Activated T-cell treated with anti-CD3 and anti-CD28 coated beads, Interleukin-2, amount 50 U/mL, for 48 hours (primary cell): Measurements from ENCODE around the gene ASPRV1.
"Not testable (repeated sequence)": the region's sequence is repeated elsewhere in the genome, so short reads cannot be mapped to it uniquely, and the experiment has no call there.

Experiments
- DNase-seq, 2 experiments: peaks; one replicate each; pipeline ENCODE4 v3.0.0-alpha.2; 2020

Gene ASPRV1

DNA sequence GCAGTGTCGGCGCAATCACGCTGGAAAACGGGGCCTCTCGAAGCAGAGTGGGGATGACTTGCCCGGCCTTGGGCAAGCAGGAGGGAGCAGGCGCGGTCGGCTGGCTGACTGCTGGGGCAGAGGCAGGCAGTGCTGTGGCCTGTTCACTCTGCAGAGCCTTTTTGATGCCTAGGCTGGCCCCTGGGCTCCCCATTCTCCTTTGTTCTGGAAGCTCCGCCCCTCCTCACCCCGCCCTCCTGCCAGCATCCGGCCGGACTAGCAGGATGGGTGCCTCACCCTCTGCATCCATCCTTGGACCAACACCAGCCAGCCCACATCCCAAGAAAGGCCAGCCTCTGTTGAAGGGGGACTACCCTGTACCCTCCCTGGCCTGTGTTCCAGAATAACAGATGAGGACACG, at the start of gene ASPRV1:
Gene ASPRV1, minus strand, starts transcription at position 136 of the 400 bp plus-strand sequence. CDS start 195 bp downstream, outside the sequence.
- DNase-seq = no peak

DNA sequence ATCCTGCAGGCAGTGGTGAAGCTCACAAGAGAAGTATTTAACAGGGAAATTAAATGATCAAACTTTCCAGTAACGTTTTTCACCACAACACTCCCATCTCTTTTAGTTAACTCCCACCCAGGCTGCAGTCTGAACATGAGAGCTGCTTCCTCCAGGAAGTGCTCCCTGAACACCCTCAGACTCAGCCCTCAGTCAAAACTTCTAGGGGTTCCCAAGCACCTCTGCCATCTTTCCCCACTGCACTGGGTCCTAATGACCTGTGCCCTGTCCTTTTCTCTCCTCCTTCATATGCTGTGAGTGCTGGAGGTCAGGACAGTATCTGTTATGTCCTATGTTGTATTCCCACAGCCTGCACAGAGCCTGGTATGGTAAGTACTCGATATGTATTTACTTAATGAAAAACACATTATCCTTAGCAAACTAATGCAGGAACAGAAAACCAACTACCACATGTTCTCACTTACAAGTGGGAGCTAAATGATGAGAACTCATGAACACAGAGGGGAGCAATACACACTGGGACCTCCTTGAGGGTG, 49.2 kb upstream of the ASPRV1 start:
- peak in 1 of 2 experiments; percentile 10 for DNase-seq

DNA sequence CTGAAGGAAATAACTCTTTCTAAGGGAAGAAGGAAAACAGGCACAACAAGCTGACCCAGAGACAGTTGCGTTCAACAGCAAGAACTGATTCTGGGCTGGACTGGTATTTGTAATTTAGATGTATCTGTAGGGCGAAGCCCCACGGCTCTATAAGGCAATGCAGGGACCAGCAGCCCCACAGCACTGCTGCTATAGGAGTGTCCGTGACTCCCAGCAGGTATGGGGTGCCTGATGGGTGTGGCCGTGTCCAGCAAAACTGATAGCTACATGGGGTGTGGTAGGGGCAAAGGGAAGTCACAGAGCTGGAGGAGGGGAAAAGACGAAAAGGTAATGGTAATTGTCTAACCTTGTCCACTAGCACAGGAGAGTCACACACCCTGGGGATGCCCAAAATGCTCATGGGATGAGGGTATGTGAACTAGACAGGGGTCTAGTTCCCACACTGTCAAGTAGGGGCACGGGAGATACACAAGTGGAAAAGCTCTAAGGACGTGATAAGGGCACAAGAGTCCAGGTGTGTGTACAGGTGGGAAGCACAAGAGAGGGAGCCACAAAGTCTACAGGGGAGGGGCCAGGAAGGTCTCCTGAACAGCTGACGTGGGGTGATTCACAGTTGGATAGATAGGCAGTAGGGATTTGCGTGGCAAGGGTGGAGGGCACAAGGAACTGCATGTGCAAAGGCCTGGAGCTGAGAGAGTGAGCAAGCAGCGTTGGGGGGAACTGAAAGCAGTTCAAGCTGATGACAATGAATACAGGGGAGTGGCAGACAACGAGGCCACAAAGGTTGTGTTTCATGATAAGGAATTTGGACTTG, 48.5 kb upstream of the ASPRV1 start:
- peak; percentile 12 to 15 for DNase-seq

DNA sequence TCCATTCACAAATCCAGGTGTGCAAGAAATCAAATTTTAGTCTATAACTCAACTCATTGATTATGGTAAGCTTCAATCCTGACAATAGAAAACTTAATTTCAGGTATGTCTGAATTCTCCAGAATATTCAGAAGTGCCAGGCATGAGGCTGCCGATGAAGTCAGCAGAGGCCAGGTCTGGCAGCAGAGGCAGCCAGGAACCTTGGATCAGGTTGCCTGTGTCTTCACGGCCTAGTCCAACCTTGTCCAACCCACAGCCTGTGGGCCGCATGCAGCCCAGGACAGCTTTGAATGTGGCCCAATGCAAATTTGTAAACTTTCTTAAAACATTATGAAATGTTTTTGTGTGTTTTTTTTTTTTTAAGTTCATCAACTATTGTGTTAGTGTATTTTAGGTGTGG, 46.9 kb upstream of the ASPRV1 start:
- no peak for DNase-seq

DNA sequence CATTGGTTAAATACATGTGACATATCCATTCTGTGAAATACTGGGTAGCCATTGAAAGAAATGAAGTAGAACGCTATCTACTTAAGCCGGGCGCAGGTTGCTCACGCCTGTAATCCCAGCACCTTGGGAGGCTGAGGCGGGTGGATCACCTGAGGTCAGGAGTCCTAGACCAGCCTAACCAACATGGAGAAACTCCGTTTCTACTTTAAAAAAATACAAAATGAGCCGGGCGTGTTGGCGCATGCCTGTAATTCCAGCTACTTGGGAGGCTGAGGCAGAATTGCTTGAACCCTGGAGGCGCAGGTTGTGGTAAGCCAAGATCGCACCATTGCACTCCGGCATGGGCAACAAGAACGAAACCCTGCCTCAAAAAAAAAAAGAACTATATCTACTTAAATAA, 45.7 kb upstream of the ASPRV1 start:
- DNase-seq = peak in 1 of 2 experiments; percentile 5

DNA sequence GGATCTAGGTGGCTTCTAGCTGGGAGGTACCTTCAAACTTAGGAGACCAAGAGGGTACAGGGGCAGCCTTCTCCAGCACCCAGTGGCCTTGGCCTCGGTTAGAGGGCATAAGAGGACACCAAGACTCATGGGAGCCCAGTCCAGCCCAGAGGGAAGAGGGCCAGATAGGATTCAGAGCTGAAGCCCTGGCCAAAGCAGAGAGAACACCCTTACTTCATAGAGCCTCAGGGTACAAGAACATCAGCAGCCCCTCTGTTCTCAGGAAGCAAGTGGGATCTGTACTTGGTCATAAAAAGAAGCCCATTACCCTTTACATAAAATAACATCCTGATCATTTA, 45.0 kb upstream of the ASPRV1 start:
- DNase-seq = no peak

DNA sequence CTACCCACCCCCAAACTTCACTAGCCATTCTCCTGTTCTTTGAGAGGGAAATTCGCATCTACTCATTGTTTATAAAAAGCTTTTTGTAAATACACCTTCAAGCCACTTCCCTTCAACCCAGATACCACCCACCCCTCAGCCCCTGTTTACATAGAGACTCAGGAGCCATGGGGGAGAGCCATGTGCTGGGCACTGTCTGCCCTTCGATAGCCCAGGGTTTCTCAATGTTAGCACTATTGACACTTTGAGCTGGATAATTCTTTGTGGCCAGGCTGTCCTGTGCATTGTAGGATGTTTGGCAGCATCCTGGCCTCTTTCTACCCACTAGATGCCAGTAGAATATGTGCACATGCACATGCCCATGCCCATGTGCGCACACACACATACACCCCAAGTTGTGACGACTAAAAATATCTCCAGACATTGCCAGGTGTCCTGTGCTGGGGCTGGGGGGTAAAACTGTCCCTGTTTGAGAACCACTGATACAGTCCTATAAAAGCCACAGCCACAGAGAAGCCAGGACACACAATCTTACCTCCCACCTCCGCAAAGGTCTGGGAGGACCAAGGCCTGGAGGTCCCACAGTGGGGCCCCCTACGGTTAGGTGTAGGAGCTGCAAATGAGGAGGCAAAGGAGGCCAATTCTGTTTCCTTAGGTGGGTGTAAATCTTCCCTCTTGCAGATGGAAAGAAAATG, 44.5 kb upstream of the ASPRV1 start:
- DNase-seq = peak in 1 of 2 experiments; percentile 19

DNA sequence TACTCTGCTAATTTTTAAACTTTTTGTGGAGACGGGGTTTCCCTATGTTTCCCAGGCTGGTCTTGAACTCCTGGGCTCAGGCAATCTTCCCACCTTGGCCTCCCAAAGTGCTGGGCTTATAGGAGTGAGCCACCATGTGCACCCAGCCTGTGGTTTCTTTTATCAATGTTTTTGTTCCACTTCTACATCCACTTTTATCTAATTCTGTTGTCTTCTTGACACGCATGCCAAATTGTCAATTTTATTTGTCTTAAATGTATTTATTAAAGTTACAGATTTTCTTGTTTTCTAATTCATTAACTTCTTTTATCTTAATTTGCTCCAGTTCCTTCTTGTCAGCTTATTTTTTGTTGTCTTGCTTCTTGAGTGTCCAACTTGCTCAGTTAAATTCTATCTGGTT, 43.8 kb upstream of the ASPRV1 start:
- DNase-seq = no peak

DNA sequence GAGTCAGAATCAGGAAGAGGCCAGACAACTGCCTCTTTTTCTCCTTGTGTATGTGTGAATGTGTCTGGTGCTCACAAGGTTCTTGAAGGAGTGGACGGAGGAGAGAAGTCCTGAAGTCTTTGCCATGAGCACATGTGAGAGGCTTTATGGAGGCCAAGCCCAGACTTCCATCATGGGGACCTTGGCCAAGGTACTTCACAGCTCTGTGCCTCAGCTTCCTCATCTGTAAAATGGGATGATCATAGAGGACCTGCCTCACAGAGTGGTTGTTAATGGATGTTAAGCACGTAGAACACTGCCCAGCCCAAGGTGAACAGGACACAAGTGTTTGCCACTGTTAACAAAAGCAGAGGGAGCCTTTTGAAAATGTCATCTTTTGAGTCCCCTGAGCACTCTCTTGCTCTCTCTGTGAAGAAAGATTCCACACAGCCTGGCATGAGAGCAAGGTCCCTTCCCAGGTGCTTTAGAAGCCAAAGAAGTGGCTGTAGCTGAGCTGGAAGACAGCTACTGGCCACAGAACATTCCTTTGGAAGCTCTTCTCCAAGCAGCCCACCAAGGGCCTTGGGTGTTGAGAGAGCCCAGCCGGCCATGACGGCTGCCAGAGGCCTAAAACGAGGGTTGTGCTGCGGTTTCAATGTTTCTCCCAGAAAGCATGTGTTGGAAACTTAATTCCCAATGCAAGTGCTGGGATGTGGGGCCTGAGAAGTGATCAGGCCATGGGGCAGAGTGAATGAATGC, 41.8 kb upstream of the ASPRV1 start:
- peak in 1 of 2 experiments; percentile 8 for DNase-seq

DNA sequence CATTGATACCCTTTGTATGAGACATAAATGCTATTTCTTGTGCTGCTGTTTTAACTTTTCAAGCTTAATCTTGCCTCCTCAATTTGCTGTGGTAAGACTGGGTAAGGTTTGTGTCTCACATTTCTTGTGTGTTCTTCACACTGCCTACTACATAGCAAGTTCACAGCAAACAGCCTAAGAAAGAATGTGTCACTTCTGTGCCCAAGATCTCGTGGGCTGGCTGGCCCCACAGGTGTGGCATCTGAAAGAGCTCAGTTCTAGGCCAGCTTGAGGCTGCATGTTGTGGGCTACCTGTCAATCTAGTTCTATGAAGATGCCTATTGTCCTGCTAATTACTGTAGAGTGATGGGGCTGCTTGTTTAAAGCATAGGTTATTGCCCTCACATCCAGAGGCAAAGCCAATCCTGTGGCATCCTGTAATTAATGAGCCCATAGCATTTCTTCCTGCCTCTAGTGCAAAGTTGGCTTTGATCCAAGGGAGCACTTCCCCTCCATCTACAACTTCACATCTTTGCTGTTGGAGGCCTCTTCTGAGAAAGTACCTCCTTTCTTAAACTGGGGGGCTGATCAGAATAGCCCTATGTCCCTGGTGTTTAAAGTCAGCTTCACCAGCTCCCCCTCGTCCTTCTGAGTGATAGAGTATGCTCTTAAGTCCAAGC, 40.9 kb upstream of the ASPRV1 start:
- DNase-seq = peak in 1 of 2 experiments; percentile 7

DNA sequence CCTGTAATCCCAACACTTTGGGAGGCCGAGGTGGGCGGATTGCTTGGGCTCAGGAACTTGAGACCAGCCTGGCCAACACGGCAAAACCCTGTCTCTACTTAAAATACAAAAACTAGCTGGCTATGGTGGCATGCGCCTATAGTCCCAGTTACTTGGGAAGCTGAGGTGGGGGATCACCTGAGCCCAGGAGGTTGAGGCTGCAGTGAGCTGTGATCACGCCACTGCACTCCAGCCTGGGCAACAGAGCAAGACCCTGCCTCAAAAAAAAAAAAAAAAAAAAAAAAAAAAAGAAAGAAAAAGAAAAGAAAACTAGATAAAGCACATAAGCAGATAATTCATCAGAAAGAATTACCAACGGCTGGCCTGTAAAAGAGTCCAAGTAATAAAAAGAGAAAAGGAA, 39.1 kb upstream of the ASPRV1 start:
- not testable (repeated sequence) for DNase-seq

DNA sequence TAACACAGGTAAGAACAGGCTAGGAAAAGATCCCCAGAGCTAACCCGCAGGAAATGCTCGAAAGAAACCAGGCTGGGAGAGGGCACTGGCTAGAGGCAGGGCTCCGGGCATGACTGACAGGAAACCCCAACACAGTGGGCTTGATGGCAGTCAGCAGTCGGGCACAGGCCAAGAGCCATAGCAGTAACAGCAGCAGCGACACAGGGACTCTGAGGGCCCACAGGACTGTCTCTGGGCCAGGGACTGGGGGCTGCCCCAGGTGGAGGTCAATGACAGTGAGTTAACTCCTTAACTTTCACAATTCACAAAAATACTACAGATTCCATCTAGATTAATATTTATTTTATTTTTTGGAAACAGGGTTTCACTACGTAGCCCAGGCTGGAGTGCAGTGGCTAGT, 37.3 kb upstream of the ASPRV1 start:
- peak in 1 of 2 experiments; percentile 6 for DNase-seq

DNA sequence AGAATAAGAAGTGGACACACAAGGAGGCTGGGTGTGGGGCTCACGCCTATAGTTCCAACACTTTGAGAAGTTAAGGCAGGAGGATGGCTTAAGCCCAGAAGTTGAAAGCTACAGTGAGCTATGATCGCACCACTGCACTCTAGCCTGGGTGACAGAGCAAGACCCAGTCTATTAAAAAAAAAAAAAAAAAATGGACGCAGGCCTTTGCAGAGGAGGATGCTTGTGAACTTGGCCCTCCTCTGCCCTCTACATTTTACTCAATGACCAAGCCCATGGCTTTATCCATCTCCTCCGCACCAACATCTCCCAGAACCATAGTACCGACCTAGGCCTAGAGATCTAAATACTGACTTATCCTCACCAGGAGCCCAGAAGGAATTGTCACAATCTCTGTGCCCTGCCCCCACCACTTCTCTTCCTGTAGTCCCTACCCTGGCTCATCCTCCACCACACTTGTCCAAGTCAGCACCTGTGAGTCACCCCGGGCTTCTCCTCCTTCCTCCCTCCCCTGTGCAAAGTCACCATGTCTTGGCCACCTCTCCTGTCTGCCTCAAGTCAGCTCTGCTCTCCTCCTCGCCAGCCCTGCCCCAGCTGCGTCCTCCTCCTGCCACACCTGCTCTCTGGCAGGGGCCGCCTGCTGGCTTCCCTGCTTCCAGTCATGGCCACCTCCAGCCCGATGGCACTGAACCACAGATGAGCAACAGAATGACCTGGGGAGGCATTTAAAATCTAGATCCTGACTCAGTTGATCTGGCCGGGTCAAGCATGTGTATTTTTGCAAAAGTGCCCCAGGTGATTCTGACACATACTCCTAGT, 35.8 kb upstream of the ASPRV1 start:
- peak; percentile 33 to 49 for DNase-seq

DNA sequence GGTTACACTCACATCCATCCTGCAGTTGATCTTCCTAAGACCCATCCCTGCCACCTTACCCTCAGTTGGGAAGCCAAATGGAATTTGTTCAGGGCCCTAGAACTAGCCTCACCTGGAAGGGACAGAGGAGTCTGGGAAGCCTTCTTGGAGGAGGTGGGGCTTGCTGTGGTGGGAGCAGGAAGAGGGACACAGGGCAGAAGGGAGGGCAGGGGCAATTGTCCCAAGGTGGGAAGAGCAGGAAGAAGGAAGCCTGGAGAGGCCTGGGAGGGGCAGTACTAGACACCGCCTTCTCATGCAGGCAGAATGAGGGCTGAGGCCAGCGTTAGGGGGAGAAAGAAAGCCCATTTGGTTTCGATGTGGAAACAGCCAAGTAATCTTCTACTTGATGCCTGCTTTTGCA, 34.1 kb upstream of the ASPRV1 start:
- DNase-seq = peak in 1 of 2 experiments; percentile 4

DNA sequence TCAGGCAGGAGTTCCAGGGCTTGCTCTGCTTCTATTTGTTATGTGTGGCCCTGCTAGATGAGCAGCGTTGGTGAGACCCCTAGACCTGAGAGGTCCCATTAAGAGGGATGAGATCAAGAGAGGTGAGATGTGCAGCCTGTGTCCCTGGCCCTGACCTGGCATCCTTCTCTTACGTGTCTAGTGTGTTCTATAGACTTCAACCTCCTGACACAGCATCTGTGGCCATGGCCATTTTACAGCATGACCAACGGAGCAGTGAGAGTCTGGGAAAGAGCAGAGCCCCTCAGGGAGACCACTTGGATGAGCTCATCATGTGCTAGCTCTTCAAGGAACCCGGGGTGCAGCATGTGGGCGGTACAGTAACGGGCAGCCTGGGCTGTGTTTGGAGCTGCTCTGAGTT, 32.7 kb upstream of the ASPRV1 start:
- no peak for DNase-seq

DNA sequence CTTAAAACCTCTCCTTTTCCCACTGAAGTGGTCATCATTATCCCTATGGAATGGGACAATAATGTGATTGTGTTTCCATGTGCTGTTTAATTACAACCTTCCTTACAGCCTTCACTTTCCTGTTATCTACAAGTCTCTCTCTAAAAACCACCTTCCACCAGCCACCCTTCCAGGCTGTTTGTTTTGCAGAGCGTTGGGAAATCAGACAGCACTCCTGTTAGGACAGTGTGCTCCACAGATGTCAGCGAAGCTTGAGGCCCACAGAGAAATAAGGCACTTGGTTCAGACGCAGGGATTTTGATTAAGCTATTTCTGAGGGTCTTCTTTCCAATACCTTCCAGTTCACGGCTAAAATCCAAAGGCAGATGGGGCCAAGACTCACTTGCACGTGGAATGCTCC, 32.3 kb upstream of the ASPRV1 start:
- no peak for DNase-seq

DNA sequence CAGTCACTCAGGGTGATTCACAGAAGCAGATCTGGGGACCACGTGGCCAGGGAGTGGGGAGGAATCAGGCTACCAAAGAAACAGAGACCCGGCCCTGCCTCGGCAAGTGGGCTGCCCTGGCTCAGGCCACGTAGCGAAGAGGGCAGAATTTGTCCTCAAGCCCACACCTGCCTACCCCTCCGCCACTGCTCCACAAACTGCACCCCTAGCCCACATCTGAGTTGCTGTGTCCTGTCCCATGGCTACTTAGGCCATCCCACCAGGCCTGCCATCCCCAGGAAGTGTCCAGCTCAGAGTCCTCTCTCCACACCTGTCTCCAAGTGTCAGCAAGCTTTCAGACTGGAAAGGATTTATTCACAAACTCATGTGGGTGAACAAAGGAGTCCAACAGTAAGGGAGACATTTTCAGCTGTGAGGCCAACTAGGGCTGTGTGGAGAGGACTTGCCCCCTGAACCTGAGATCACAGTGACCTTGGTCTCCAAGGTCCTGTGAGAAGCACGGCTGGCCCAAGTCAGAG, 31.7 kb upstream of the ASPRV1 start:
- DNase-seq = no peak

DNA sequence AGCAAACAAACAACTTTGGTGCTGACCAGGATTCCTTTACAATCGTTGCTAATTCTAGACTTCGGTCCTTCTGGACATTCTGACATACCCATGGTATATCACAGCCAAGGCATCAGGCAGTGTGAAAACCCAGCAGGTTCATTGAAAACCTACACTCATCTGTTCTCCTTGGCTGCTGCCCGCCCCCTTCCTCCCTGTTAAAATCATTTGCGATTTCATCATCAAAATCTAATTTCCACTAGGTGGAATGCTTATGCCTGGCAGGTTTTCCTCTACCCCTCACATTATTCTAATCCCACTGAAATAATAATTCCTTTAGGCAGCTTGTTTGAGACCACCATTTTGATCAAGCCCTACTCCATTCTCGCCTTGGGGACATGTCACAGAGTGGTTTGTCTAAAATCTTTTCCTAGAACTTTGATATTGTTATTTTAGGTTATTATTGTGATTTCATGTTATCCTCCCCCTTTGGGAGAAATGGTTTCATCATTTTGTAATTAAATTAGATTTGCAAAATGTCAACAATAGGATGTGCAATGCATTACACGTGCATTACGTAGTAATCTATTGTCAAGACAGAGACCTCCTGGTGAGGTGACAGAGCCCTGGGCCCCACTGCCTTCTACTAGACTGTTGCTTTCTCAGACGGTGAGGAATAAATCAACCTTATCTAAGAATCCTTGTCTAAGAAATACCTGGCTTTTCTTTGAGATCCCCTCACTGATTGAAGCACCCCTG, 31.0 kb upstream of the ASPRV1 start:
- no peak for DNase-seq

DNA sequence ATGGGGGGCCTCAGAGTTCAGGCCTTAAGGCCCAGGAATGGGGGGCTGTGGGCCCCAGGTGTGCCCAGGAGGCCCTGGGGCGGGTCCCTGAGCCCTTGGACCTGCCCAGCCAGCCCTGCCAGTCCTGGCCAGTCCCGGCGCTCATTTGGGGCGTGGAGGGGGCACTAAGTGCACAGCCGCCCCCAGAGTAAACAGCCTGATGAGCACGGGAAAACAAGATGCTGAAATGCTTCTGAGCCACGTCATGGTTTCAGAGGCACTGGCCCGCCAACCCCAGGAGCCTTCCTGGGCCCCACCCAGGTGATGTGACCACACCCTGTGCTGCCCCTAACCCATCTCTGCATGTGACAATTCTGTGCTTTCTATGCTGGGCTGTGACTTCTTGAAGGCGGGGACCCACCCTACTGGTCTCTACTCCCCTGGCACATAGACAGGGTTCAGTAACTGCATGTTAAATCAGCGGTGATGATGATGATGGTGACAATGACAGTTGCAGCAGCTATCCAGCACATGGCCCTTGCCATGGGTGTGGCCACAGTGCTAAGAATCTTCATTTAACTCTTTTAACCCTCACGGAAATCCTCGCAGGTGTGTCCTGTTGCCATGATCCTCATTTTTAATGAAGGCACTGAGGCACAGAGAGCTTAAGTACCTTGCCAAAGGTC, 28.1 kb upstream of the ASPRV1 start:
- no peak for DNase-seq

DNA sequence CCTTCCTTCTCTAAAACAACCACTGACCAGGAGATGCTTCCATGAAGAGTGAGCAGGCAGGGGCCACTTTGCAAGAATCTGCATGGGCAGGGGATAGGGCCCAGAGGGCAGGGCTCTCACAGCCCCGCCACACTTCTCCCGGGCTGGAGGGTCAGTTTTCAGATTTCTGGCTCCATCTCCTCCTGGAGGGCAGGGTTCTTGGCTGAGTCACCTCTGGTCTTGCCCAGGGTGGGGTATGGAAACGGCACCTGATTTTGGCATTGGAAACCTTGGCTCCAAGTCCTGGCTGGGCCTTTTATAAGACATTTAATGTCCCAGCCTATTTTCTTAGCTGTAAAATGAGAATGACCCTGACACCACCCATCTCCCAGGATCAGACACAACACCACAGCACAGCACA, 27.6 kb upstream of the ASPRV1 start:
- no peak for DNase-seq
